ENCODE measurements around the gene CACNG7.

CACNG7 gene

GRCh38 chr19:53879140-53880081 lies 29.7 kb upstream of the CACNG7 start:
- peak; percentile 87 to 90 for DNase-seq

GRCh38 chr19:53880711-53881481 lies 28.2 kb upstream of the CACNG7 start:
- no peak for DNase-seq

DNA sequence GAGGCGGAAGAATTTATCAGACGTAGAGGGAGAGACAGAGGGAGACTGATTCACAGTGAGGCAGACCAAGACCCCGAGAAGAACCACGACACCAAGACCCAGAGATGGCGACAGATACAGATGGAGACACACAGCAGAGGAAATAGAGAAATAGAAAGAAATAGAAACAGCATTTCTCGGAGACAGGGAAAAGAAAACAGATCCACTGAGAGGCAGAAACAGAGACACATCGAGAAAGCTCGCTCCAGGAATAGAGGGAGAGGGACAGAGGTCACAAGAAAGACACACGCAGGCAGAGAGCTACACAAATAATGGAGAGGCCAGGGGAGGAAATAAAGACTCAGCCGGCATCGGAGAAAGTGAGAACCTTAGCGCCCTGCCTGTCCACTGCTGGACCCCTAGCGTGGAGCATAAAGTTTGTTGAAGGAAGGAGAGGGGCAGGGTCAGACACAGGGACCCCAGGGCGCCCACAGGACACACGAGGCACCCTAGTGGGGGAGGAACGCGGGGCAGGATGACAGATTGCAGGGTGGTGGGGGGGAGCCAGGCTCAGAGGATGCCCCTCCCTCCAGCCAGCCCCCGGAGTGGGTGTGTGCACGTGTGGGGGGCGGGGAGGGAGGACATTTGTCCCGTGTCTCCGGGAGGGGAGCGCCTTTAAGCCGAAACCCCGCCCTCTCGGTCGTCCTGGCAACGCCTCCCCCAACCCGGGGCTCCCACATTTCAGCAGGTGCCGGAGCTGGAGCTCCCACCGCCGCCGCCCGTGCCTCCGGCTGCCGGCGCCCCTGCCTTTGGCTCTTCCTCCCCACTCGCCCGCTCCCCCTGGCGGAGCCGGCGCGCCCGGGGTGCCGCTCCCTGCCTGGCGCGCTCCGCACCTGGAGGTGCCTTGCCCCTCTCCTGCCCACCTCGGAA lies 27.3 kb upstream of the CACNG7 start, which contains the start of gene PRKCG:
Gene PRKCG (plus strand): TSS at position 716 of the 909 bp plus-strand sequence. CDS start 298 bp downstream, outside the sequence.
- DNase-seq, result peak; percentile 72 to 74

- no peak for DNase-seq
Observed at GRCh38 chr19:53882391-53883050, 26.6 kb upstream of the CACNG7 start.

GRCh38 chr19:53883231-53883661 lies 25.8 kb upstream of the CACNG7 start:
- peak; percentile 51 for DNase-seq

- no peak for DNase-seq
Observed at GRCh38 chr19:53883741-53884140, 25.3 kb upstream of the CACNG7 start.

DNA sequence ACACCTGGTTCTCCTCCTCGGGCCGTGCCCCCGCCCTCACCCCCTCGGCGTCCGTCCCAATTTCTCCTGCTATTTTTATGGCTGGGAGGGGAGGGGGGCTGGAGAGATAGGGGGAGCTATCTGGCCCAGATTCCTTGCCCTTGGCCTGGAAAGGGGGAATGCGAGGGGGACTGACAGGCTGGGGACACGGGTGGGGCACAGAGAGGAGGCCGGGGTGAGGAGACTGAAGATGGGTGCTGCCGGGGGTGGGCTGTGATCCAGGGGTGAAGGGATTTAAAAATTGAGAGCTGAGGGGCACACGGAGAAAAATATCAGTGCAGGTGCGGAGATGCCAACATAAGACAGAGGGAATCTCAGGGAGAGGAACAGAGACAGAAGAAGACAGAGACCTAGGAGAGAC lies 24.8 kb upstream of the CACNG7 start:
- DNase-seq, result no peak

DNA sequence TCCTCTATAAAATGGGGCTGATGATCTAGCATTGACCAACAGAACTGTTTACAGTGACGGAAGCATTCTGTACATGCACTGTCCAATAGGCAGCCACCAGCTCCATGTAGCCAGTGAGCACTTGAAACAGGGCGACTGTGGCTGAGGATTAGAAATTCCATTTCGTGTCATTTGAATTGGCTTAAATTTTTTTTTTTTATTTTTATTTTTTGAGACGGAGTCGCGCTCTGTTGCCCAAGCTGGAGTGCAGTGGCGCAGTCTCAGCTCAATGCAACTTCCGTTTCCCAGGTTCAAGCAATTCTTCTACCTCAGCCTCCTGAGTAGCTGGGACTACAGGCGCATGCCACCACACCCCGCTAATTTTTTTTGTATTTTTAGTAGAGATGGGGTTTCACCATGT lies 24.0 kb upstream of the CACNG7 start:
- DNase-seq, result no peak

- DNase-seq, result no peak
Observed at GRCh38 chr19:53892301-53892980, 16.6 kb upstream of the CACNG7 start.

DNA sequence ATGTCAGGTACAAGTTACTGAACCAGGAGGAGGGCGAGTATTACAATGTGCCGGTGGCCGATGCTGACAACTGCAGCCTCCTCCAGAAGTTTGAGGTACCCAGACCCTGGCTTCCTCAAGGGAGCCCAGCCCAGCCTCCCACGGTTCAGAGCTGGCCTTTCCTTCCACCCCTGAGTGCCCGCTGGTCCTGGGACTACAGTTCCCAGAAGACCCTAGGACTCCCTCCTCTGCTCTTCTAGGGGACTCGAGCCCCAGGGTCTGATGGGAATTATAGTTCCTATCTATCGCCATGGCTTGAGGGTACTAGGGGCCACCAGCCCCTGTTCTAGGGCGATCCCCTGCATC lies 16.1 kb upstream of the CACNG7 start:
- no peak for DNase-seq

GRCh38 chr19:53894707-53895106 lies 14.4 kb upstream of the CACNG7 start:
- no peak for DNase-seq

GRCh38 chr19:53896682-53897081 lies 12.4 kb upstream of the CACNG7 start:
- no peak for DNase-seq

DNA sequence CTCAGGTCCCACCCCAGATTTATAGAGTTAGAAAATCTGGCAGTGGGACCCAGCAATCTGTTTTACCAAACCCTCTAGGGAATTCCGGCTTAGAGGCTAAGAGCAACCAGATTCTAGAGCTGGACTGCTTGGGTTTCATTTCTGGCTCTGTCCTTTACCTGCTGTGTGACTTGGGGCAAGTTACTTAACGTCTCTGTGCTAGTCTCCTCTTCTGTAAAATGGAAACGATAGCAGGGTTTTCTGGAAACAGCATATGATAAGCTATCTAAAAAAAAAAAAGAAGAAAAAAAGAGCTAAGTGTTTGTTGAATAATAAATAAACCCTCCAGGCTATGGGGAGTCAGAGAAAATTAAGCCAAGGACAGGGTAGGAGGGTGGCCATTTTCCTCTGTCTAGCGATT lies 11.6 kb upstream of the CACNG7 start:
- DNase-seq, result no peak

DNA sequence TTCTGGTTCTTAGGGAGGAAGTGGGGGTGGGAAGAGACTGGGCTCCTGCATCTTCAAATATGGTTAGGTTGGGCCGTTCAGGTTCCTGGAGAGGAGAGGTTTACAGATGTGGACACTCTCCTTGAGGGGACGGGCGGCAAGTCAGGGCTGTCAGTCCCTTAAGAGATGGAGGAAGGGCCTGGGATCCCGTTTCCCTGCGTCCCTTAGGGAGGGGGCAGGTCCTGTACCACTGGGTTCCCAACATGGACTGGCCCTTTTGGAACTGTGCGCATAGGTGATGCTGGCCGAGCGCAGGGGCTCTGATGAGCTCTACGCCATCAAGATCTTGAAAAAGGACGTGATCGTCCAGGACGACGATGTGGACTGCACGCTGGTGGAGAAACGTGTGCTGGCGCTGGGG lies 10.9 kb upstream of the CACNG7 start:
- DNase-seq, result no peak

- DNase-seq, result no peak
Observed at GRCh38 chr19:53898636-53899341, 10.3 kb upstream of the CACNG7 start.

- DNase-seq, result no peak
Observed at GRCh38 chr19:53900191-53900860, 8.8 kb upstream of the CACNG7 start.

DNA sequence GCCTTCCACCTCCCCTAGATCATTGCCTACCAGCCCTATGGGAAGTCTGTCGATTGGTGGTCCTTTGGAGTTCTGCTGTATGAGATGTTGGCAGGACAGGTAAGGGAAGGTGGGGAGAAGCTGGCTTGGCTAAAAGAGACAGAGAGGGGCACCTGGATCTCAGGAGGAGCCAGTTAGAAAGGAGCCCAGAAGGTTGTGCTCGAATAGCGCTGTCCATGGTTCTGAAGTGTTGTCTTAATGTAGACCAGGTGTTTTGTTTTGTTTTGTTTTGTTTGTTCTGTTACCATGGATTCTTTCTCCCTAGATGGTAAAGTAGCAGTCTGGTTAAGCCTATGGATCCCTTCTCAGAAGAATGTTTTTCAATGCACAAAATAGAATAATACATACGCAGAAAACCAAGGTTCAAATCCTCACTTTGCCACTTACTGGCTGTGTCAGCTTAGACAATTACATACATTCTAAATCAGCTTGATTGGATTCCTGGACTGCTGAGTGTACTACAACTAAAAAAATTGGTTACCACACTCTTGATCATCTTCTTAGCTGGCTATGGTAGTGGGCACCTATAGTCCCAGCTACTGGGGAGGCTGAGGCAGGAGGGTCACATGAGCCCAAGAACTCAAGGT lies 5.9 kb upstream of the CACNG7 start:
- DNase-seq, result peak in 1 of 2 donors; percentile 54

GRCh38 chr19:53904909-53905308 lies 4.2 kb upstream of the CACNG7 start:
- no peak for DNase-seq

DNA sequence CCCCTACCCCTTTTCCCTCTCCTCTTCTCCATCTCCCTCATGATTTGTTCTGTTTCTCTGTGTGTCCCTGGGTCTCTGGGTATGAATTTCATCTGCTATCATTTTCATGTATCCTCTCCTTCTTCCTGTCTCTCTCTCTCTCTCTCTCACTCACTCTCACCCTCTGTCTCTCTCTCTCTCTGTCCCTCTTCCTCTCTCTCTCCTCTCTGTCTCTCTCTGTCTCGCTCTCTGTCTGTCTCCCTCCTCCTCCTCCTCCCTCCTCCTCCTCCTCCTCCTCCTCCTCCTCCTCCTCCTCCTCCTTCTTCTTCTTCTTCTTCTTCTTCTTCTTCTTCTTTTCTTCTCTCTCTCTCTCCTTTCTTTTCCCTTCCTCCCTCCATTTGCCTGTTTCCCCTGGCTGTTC lies 3.3 kb upstream of the CACNG7 start:
- DNase-seq, result no peak
